GOT3 (cell line): Measurements from ENCODE around the gene CCNYL1.
"Not testable (repeated sequence)": the region's sequence is repeated elsewhere in the genome, so short reads cannot be mapped to it uniquely, and the experiment has no call there.

ENCODE experiments used
- DNase-seq: peaks from one replicate; lab custom pipeline; 2025; ENCODE audit warnings: mixed read lengths; lab: John Stamatoyannopoulos, UW

The CCNYL1 gene

GRCh38 chr2:207710814-207711740 lies at the start of gene CCNYL1:
Gene CCNYL1 (plus strand): TSS chr2:207711640. CDS start chr2:207711897, 257 bp downstream.
- peak; percentile 97 for DNase-seq

- no peak for DNase-seq
Measured at GRCh38 chr2:207662203-207662602, 49.2 kb upstream of the CCNYL1 start.

- DNase-seq = no peak
Measured at GRCh38 chr2:207663870-207664545, 47.4 kb upstream of the CCNYL1 start.

- DNase-seq = no peak
Measured at GRCh38 chr2:207670887-207671286, 40.6 kb upstream of the CCNYL1 start.

- DNase-seq = no peak
Measured at GRCh38 chr2:207673431-207673830, 38.0 kb upstream of the CCNYL1 start.

- no peak for DNase-seq
Measured at GRCh38 chr2:207674266-207674774, 37.1 kb upstream of the CCNYL1 start.

GRCh38 chr2:207674826-207675225 lies 36.6 kb upstream of the CCNYL1 start:
- DNase-seq = no peak

- no peak for DNase-seq
Measured at GRCh38 chr2:207676827-207677354, 34.5 kb upstream of the CCNYL1 start.

GRCh38 chr2:207681431-207681830 lies 30.0 kb upstream of the CCNYL1 start:
- DNase-seq = no peak

GRCh38 chr2:207682557-207682956 lies 28.9 kb upstream of the CCNYL1 start:
- no peak for DNase-seq

GRCh38 chr2:207683438-207683837 lies 28.0 kb upstream of the CCNYL1 start:
- no peak for DNase-seq

GRCh38 chr2:207683879-207684627 lies 27.4 kb upstream of the CCNYL1 start:
- DNase-seq = no peak

- no peak for DNase-seq
Measured at GRCh38 chr2:207686812-207687211, 24.6 kb upstream of the CCNYL1 start.

- DNase-seq = no peak
Measured at GRCh38 chr2:207688597-207688996, 22.8 kb upstream of the CCNYL1 start.

- not testable (repeated sequence) for DNase-seq
Measured at GRCh38 chr2:207690845-207691461, 20.5 kb upstream of the CCNYL1 start.

GRCh38 chr2:207692206-207693065 lies 19.0 kb upstream of the CCNYL1 start:
- no peak for DNase-seq

- DNase-seq = no peak
Measured at GRCh38 chr2:207693641-207694249, 17.7 kb upstream of the CCNYL1 start.

GRCh38 chr2:207694811-207695281 lies 16.6 kb upstream of the CCNYL1 start:
- no peak for DNase-seq

GRCh38 chr2:207695293-207695692 lies 16.1 kb upstream of the CCNYL1 start:
- no peak for DNase-seq

GRCh38 chr2:207696911-207697310 lies 14.5 kb upstream of the CCNYL1 start:
- not testable (repeated sequence) for DNase-seq
